ENCODE data around the gene KCND1.
A peak's percentile ranks its signal among the peaks of the same experiment; 100 is the strongest.

Gene KCND1

DNA sequence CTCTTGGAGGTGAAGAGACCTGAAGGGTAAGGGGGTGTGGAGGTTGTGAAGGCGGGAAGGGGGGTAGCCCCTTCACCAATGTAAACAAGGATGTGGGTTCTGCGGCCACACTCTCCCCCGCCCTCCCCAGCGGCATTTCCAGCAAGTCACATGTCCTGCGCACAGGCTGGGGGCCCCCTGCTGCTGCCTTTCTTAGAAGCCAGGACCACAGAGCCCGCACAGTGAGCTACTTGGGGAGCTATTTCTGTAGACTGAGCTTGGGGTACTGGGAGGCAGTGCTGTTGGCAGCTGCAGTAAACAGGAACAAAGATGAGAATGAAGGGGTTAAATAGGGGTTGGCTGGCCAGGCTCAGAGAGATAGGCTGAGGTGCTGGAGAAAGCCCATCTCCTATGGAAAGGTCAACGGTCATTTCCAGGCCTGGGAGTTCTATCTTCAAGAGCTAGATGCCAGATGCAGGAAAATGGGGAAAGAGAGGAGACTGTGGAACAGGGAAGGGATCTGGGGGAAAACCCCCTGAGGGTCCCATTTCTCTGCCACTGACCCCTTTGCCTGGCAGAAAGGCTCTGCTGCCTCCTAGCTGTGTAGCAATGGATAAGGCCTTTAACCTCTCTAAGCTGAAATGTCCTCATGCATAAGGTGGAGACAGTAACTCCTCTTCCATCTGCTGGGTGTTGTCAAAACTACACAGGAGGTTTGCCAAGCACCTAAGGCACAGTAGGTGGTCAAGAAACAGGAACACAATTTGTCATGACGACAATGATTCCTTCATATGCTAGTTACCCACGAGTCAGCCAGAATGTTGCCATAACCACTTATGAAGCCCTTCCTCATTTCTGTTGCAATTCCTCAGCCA lies 34.4 kb downstream of the KCND1 start:
- DNase-seq = peak; percentile 67 to 89

DNA sequence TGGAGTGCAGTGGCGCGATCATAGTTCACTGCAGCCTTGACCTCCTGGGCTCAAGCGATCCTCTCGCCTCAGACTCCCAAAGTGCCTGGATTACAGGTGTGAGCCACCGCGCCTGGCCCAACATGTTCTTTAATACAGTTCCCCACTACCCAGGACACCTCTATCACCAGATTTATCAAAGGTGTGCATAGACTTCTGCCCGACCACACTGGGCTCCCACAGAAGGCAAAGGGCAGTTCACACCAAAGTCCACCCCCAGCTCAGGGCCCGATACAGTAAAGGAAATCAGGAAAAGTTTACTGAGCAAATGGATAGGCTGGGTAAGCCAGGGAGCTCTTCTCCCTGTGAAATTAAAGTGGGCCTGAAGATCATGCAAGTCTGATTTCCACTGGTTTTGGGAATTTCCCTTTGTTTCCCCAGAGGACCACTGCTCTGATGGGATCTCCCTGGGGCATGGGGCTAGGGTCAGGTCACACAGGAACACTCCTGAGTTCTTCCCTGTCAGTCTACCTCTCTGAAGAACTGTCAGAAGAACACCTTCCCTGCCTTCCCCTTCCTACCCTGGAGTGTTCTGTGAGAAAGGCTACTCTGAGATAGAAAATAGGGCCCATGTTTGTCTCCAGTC lies 35.1 kb downstream of the KCND1 start:
- DNase-seq = peak; percentile 18 to 66

DNA sequence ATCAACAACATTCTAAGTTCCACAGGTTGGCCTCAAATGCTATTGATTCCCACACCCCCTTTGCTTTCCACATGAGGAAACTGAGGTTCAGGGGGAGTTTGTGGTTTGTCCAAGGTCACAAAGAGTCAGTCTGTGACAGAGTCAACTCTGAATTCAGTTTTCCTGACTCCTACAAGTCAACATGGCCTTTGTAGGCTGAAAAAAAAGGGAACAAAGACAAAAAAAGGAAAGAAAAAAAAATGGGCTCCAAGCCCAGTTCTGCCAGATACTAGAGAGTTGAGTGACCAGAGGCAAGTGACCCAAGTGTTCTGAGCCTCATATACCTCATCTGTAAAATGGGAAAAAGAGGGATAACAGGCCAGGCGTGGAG lies 36.4 kb downstream of the KCND1 start:
- peak; percentile 19 to 57 for DNase-seq

DNA sequence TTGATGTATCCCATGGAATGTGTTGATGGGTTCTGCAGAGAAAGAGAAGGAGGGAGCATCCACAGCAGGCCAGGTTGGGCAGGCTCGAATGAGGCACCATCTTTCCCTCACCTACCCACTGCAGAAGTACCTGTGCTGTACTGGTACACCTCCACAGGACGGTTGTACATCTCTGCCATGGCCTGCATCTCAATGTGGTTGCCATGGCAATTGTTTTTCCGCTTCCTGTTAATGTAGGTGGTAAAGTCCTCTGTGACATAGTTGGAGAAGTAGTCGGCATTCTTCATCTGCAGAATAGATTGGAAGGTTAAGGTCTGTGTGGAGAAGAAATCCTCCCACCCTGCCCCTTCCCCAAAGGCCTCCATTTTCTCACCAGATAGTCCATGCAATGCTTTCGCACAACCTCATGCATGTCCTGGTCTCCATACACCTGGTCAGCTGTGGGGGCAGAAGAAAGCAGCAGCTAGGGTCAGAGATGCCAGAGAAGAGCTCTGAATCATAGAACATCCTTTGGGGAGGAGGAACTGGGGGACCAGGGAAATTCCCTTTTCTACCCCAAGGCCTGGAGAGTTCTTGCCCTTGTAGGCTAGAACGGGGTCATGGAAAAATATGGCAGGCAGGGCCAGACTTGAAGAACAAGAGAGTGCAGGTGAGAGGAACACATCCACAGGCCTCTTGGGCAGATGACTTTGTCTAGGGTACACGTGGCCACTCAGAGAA lies 36.9 kb downstream of the KCND1 start:
- DNase-seq = peak; percentile 44 to 58

DNA sequence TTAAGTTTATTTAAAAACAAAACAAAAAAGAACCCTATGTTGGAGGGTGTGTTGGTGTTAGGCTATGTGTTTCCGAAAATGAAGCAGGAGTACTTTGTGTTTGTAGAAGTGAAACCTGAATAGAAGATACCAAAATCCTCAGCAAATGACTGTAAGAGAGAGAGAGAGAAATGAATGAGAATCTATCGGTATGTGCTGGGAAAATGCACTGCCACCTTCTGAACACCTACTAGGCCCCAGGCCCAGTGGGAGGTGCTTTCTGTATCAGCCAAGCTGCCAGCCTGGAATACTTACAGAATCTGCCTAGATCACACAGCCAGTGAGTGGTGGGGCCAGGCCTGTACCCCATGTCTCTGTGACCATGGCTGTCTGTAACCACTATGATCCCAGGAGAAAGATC lies 37.9 kb downstream of the KCND1 start:
- no peak for DNase-seq

DNA sequence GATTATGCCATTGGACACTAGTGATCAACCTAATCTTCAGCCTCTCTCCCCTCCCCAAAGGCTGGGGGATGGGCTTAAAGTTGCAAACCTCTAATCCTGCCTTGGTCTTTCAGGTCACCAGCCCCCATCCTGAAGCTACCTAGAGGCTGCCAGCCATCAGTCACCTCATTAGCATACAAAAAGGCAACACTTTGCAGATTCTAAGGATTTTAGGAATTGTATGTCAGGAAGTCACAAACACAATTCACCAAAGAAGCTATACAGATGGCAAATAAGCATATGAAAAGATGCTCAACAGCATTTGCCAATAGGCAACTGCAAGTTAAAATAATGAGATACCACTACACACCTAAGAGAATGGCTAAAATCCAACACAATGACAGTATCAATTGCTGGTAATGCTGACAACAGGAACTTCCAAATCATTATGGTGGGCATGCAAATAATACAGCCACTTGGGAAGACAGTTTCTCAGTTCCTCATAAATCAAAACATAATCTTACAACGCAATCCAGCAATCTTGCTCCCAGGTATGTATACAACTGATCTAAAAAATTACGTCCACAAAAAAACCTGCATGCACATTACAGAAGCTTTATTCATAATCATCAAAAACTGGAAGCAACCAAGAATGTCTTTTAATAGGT lies 43.8 kb downstream of the KCND1 start:
- DNase-seq = no peak

DNA sequence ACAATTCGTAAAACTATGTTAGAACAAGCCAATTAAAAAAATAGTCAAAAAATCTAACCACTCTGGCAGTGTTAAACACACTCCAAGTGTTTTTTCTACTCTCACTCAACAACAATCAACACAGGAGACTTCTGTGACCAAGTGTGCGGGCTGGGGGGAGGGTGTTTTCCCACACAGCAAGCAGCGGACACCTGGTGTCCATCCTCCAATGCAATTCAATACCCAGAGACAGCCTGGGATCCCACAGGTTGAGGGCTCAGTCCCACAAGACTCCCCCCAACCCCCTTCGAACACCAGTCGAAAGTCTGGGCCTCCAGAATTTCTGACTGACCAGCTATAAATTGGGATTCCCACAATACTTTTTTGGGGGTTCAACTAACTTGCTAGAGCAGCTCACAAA lies 44.5 kb downstream of the KCND1 start:
- DNase-seq = no peak

DNA sequence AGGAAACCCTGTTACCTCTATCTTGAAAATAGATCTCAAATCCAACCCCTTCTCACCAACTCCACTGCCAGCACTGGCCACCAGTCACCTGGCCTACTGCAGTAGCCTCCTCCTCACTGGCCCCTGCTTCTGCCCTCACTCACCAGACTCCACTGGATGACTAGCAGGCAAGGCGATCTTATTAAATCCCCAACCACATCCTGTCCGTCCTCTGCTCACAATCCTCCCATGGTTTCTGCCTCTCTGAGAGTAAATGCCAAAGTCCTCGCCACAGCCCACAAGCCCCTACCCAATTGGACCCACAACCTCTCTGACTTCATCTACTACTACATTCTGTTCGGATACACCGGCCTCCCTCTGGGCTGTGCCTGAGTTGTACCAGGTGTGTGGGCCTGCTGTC lies 47.4 kb downstream of the KCND1 start:
- DNase-seq = no peak

GRCh38 chrX:48923771-48924170 lies 47.9 kb downstream of the KCND1 start:
- no peak for DNase-seq

DNA sequence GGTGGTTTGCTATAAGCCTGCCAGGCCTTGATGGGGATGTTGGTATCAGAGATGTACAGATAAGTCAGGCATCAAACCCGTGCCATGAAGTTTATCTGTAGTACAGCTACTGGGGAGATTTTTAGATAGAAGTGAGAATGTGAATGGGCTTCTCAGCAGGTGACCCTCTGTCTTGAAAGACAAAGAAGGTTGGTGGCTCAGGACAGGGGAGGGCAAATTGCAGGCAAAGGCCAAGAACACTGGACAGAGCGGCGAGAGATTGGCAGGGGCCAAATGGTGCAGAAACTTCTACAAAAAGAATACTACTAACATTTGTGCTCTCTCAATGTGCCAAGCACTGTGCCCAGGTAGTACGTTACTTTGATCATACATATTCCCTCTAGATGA lies 50.9 kb downstream of the KCND1 start:
- DNase-seq = no peak

DNA sequence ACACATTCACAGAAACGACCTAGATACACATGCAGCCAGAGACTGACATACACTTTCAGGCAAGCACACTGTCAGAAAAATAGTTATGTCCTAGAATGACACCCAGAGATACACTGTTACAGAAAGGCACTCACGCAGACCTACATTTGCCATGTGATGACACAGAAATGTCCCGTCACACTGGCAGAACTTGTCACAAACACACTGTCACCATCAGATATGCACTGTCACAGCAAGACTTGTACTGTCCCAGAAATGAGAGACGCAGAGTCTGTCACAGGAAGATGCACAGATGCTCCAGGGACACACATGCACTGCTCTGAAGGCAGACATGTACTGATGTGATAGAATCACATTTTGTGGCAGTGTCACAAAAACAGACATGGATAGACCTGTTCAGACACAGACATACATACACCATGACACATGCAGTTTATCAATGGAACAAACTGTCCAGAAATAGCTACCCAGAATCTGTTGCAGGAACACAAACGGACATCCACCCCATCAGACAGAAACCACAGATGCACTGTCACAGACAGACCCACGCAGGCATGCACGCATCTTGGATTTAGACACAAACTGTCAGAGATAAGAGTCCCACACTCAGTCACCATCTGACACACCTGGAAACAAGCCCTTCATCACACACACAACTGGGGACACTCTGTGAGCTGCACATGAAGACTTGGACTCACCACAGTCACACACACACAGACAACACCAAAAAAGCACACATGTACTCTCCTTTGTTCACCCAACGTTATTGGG lies 51.5 kb downstream of the KCND1 start:
- no peak for DNase-seq

- peak in 1 of 2 donors; percentile 21 for DNase-seq
These were observed 52.2 kb downstream of the KCND1 start for GRCh38 chrX:48919360-48919841.

DNA sequence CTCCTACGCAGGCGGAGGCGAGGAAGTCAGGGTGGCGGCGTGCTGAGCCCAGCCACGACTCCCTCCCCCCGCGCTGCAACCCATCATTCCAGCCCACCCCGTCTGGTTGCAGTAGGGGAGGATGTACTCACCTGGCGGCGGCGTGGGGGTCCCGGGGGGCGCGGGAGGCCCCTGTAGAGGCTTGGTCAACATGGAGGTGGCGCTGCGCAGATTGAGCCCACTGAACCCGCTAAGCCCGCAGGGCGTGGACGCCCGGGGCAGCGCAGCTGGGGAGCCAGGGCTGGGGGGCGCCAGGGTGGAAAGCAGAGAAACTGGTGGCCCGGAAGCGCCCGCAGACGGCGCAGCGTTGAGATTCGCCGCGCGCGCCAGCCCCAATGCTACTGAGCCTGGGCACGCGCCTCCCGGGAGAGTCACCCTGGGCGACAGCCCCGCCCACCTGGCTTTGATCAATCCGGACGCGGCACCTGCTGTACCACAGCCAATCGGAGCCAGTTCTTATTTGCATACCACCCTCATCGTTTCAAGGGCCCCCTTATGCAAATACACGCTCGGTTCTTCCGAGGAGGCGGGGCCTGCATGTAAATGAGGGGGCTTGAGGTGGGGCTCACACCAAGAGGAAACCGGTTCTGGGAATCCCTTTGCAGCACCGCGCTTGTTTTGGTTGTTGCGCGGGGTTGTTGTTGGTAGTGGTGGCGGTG lies 52.9 kb downstream of the KCND1 start, which contains the start of gene PIM2:
TSS of gene PIM2 (minus strand) at position 382 of the 698 bp plus-strand sequence. CDS start at position 192, 190 bp downstream.
- peak; percentile 85 to 91 for DNase-seq

- DNase-seq = no peak
These were observed 53.4 kb downstream of the KCND1 start for GRCh38 chrX:48918301-48918642.

DNA sequence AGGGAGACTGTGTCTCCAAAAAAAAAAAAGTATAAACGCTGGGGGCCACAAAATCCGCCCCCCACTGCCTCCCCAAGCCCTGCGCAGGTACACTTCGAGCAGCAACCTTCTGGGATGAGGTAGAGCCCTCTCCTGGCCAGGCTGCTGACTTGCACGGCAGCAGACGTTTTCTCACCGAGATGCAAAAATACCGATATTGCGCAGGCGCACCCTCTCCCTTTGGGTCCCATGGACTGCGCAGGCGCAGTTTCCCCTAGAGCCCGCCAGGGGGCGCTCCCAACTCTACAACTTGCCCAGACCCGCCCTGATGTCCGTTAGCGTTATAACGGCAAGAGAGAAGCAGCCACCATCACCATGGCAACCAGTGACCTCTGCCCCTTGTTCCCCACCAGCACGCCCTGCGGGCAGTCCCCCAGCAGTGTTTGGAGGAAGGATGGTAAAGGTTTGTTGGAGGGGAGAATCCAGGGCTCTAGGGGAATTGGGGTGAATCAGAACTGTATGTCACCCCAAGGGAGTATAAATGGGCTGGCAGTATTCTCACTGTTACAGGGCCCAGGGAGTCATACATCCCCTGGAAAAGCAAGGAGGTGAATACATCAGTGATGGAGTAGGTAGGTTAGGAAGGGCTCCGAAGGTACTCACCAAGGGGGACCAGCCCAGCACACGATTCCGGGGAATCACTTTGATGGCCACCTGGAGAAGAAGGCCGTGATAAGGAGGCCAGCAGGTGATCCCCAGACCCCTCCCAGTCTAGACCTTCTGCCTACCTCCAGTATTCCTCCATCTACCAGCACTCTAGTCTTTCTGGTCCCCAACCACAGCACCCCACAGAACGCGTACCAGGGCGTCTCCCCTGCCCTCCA lies 54.3 kb downstream of the KCND1 start:
- DNase-seq = peak; percentile 86 to 93

DNA sequence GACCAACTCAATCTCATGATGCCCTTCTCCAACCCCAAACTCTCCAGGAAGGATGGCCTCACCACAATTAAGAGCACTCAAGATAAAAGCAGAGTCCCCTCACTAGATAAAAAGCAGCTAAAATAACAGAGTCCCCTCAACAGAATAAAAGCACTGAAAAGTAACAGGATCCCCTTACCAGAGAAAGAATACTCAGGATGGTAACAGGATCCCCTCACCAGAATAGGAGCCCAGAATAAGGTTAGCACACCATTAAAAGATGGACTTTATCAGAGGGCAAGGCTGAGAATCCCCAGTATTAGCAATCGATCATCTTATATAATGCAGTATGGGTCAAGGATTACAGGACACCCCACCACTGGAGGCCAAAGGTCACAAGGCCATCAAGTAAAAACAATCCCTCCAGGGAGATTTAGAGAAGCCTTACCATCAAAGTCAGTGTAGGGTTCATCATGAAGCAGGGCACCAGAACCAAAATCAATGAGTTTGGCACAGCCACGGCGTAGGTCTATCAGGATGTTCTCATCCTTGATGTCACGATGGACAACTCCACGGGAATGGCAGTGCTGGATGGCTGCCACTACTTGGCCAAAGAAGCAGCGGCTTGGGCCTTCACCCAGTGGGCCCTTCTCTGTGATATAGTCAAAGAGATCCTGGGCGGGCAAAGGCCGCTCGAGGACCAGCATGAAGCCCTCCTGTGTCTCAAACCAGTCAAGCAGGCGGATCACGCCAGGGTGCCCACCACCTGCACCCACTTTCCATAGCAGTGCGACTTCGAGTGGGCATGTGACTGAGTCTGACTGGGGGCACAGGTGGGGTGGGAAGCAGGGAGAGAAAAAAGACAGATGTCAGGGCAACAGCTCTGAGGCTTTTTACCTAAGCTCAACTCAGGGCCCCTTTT lies 56.8 kb downstream of the KCND1 start:
- DNase-seq = no peak

GRCh38 chrX:48913605-48914366 lies 57.9 kb downstream of the KCND1 start:
- DNase-seq = peak in 1 of 2 donors; percentile 42

DNA sequence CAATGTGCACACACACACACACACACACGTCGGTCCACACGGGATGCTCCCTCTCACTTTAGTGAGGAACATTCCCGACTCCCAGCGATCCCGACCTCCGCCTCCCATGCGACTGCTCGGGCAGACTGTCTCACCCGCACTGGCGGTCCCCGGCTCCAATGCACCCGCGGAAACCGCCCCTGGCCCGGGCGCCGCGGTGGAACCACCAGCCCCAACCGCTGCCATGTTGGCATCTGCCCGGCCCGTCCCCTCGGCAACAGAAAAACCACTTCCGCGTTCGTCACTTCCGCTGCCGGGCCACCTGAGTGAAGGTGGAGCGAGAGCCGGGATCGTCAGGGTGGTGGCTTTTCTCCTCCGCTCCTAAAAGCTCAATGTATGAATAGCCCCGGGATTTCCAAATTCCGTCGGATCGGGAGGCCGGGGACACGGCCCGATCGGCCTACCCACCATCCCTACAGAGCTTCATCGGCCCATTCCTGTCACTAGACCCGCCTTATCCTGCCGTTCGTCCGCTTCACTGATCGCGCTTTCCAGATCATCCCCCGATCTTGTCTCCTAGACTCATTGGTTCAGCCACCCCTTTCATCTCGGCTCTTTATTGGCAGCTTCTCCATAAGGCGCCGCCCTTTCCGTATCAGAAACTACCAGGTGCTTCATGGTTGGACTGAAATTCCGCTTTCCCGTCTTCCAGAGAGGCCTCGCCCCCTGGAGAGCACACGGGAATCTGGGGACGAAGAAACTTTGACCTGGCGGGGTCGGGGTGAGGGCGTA lies 60.0 kb downstream of the KCND1 start, which contains the start of gene SLC35A2:
TSS of gene SLC35A2 (minus strand) at position 235 of the 771 bp plus-strand sequence. CDS start at position 225, 10 bp downstream.
- peak; percentile 59 to 62 for DNase-seq

Data from inflammatory macrophage treated with lipopolysaccharide for 1 hour (primary cell).